B cell (primary cell): ENCODE results near the gene ZNF213. TPM values are rescaled to one million over a fixed set of nuclear protein-coding genes. Genes with fewer than 3 reads are reported as not detected.

ENCODE experiments used
- ATAC-seq: fragments of 200-7000 bp; cut with Tn5 transposase; one replicate; pipeline ENCODE4 v1.10.0; 2021; ENCODE audit warnings: low read depth, mild to moderate bottlenecking, moderate number of reproducible peaks, moderate library complexity
- CTCF ChIA-PET: fragments of 350-600 bp; sonication (Branson Sonifier 250); formaldehyde crosslinking; loops from one replicate; lab custom pipeline; 2021; ENCODE audit warnings: antibody characterized with exemption, inconsistent platforms; lab: Charles Lee
- POLR2A ChIA-PET: fragments of 350-600 bp; sonication (Branson Sonifier 250); formaldehyde crosslinking; loops from one replicate; lab custom pipeline; 2021; ENCODE audit warnings: antibody characterized with exemption; lab: Charles Lee
- DNase-seq: peaks from one replicate; pipeline ENCODE4 v3.0.0; 2013
- H2AFZ ChIP-seq: 2 replicates; pipeline ENCODE4 v1.6.1; 2012; ENCODE audit warnings: mild to moderate bottlenecking, low read depth, low read length; ENCODE audit not compliant: insufficient read depth, poor library complexity, severe bottlenecking
- H3K27ac ChIP-seq, 2 donors: 1 replicate in 1 of 2; 2 replicates in 1 of 2; pipeline ENCODE4 v1.5.1; 2012 to 2013; ENCODE audit warnings: low read length in 2 of 2, mild to moderate bottlenecking in 2 of 2, moderate library complexity in 1 of 2
- H3K27me3 ChIP-seq, 4 experiments: fragments of 200-600 bp in 1 of 4; sonication (generic) in 1 of 4; replicated peaks in 1 of 4; 1 replicate in 2 of 4; 2 replicates in 2 of 4; pipeline versions ENCODE4 v1.6.1 to v1.7.0; 2013 to 2016; ENCODE audit warnings: low read length in 3 of 4, mild to moderate bottlenecking in 2 of 4, mixed read lengths in 1 of 4, moderate library complexity in 1 of 4; ENCODE audit not compliant: insufficient read depth in 4 of 4, control insufficient read depth in 3 of 4; ENCODE audit errors: control extremely low read depth in 1 of 4
- H3K36me3 ChIP-seq, 2 experiments: replicated peaks in 1 of 2; 1 replicate in 1 of 2; 2 replicates in 1 of 2; pipeline versions ENCODE4 v1.6.1 to v1.7.1; 2013; ENCODE audit warnings: low read length in 1 of 2; ENCODE audit not compliant: insufficient read depth in 2 of 2, control insufficient read depth in 1 of 2; ENCODE audit errors: control extremely low read depth in 1 of 2, extremely low read depth in 1 of 2
- H3K4me1 ChIP-seq, 2 donors: fragments of 200-600 bp in 1 of 2; sonication (generic) in 1 of 2; 1 replicate in 1 of 2; 2 replicates in 1 of 2; pipeline versions ENCODE4 v1.5.1 to v1.6.1; 2013 to 2017; ENCODE audit warnings: low read length in 2 of 2; ENCODE audit not compliant: control insufficient read depth in 2 of 2, insufficient read depth in 2 of 2
- H3K4me2 ChIP-seq: replicated peaks from 2 replicates; pipeline ENCODE3; 2012; ENCODE audit warnings: mild to moderate bottlenecking, low read depth, low read length; ENCODE audit not compliant: poor library complexity, severe bottlenecking
- H3K4me3 ChIP-seq, 5 experiments: fragments of 200-600 bp in 1 of 5; sonication (generic) in 1 of 5; 1 replicate in 3 of 5; 2 replicates in 2 of 5; pipeline versions ENCODE4 v1.5.1 to v1.7.0; 2011 to 2016; ENCODE audit warnings: low read length in 4 of 5, mild to moderate bottlenecking in 4 of 5, low read depth in 2 of 5, control low read depth in 1 of 5, moderate library complexity in 1 of 5; ENCODE audit not compliant: insufficient read depth in 1 of 5; ENCODE audit errors: control extremely low read depth in 1 of 5, extremely low read depth in 1 of 5
- H3K79me2 ChIP-seq: fragments of 200-600 bp; sonication (generic); one replicate; pipeline ENCODE4 v1.6.0; 2016; ENCODE audit warnings: low read length; ENCODE audit not compliant: control insufficient read depth, insufficient read depth
- H3K9ac ChIP-seq: fragments of 200-600 bp; sonication (generic); 2 replicates; pipeline ENCODE4 v1.6.1; 2017; ENCODE audit warnings: mild to moderate bottlenecking, low read length, moderate library complexity
- H3K9me3 ChIP-seq, 3 donors: one replicate each; pipeline versions ENCODE4 v1.6.1 to v1.7.1; 2013; ENCODE audit warnings: low read length in 2 of 3; ENCODE audit not compliant: control insufficient read depth in 2 of 3, insufficient read depth in 1 of 3; ENCODE audit errors: control extremely low read depth in 1 of 3
- H4K20me1 ChIP-seq: 2 replicates; pipeline ENCODE4 v1.6.0; 2012; ENCODE audit warnings: mild to moderate bottlenecking, low read length; ENCODE audit not compliant: insufficient read depth, control insufficient read depth, poor library complexity, severe bottlenecking
- H3K27ac Mint-ChIP-seq: one replicate; pipeline ENCODE4 v1.8.0; 2021; ENCODE audit warnings: mixed read lengths
- H3K27me3 Mint-ChIP-seq: one replicate; pipeline ENCODE4 v1.8.0; 2021; ENCODE audit warnings: mixed read lengths
- H3K4me1 Mint-ChIP-seq: one replicate; pipeline ENCODE4 v1.8.0; 2021; ENCODE audit warnings: mixed read lengths
- H3K4me3 Mint-ChIP-seq: one replicate; pipeline ENCODE4 v1.8.0; 2021; ENCODE audit warnings: mixed read lengths
- H3K9me3 Mint-ChIP-seq: one replicate; pipeline ENCODE4 v1.8.0; 2022; ENCODE audit warnings: mixed read lengths; ENCODE audit not compliant: insufficient read depth
- CTCF ChIP-seq: fragments of 200-600 bp; IDR thresholded peaks from one replicate; pipeline ENCODE4 v1.8.0; 2022; ENCODE audit warnings: antibody characterized with exemption, mild to moderate bottlenecking
- EZH2 ChIP-seq: IDR thresholded peaks from 2 replicates; pipeline ENCODE4 v1.6.1; 2012; ENCODE audit warnings: borderline replicate concordance, low read depth, mild to moderate bottlenecking, moderate library complexity, low read length; ENCODE audit not compliant: insufficient read depth, poor library complexity, severe bottlenecking
- WGBS: methylation state at CpG from one replicate; pipeline ENCODE4 v1.1.5; 2013; ENCODE audit warnings: missing lambda C conversion rate; ENCODE audit not compliant: insufficient coverage; 5-methylcytosine and 5-hydroxymethylcytosine counted together
- intact Hi-C: fragments of 100-400 bp; cut with micrococcal nuclease; formaldehyde crosslinking; loops from one replicate; pipeline ENCODE4 v1.10.0; 2022
- polyA plus RNA-seq: library from polyadenylated mRNA; depleted of rRNA; stranded (reverse); fragments of >200 nt; gene quantifications from 2 replicates; pipeline ENCODE4 v1.2.3, GENCODE V29; 2012
- total RNA-seq, 2 donors: library from RNA; stranded (reverse); fragments of 120-200 nt in 1 of 2; gene quantifications; 1 replicate in 1 of 2; 2 replicates in 1 of 2; pipeline versions ENCODE4 v1.2.3 to v1.2.4, GENCODE V29; 2013 to 2022

ZNF213 gene
- total and polyA plus RNA-seq, 2 donors (not counting 1 experiment from before 2014, with no cell fraction given): 1.4 to 7.2 TPM

GRCh38 chr16:3098459-3099394 is 36.1 kb upstream of the ZNF213 start, which contains the start of gene ZSCAN10:
TSS of gene ZSCAN10 (minus strand) at chr16:3099294. CDS start at chr16:3092937, 6,357 bp downstream.
- H3K27ac ChIP-seq: no peak within 1 kb of the TSS
- H3K4me3 ChIP-seq: peak within 1 kb of the TSS in 4 of 5 experiments; percentile 26 to 48 (median 36)
- H3K27ac Mint-ChIP-seq: peak within 1 kb of the TSS; percentile 56

More at GRCh38 chr16:3098459-3099394, 36.1 kb upstream of the ZNF213 start, which contains the start of gene ZSCAN10:
- Histone ChIP-seq H3K9me3 (peaks cover 0 to 4% (median 0%) of the 10 kb centered on the region in 3 donors), H2AFZ (peak within 1 kb of the TSS; percentile 69), H3K4me2 (peak within 1 kb of the TSS; percentile 63), H3K27me3 (no peaks in the 10 kb centered on the region), H3K9ac (peak within 1 kb of the TSS; percentile 1), H3K4me1 (peaks cover 25 to 40% of the 10 kb centered on the region in 2 donors), H4K20me1 (no peaks in the 10 kb centered on the region), H3K79me2 (no peaks in the 10 kb centered on the region), H3K36me3 (no peaks in the 10 kb centered on the region)
- DNase-seq (no peak), ATAC-seq (no peak)
- 83% methylated on average over 14 of the region's 21 CpGs for WGBS
- TF ChIP-seq EZH2: no peak
- no peak for TF ChIP-seq CTCF
- H3K9me3 Mint-ChIP-seq: no peaks in the 10 kb centered on the region
- H3K27me3 Mint-ChIP-seq: no peaks in the 10 kb centered on the region
- peaks cover 36% of the 10 kb centered on the region for H3K4me1 Mint-ChIP-seq
- ChIA-PET CTCF (interaction anchor here (1.1 to 12.2 kb wide), 7 partner anchors 8 to 67 kb away, joined by 3 to 238 read pairs (median 8); partner anchors contain the start of gene ZNF213), POLR2A (interaction anchor here (0.5 to 0.7 kb wide), 3 partner anchors 35 to 1467 kb away, joined by 4 to 6 read pairs (median 6); no protein-coding TSS in a partner anchor)
- H3K4me3 Mint-ChIP-seq: peak within 1 kb of the TSS; percentile 83
- intact Hi-C loops: no loop called here
